Calu3 (cell line): ENCODE data around the gene GREB1L. TPM values are rescaled to one million over a fixed set of nuclear protein-coding genes. Genes with fewer than 3 reads are reported as not detected.

Experiments
- BruUV-seq: library from RNA; stranded (reverse); fragments of 400-500 nt; replicated peaks from 2 replicates; lab custom pipeline; 2021; lab: Mats Ljungman, UMichigan
- CTCF ChIA-PET: fragments of 300-600 bp; sonication (Branson Sonifier 250); formaldehyde crosslinking; loops from one replicate; lab custom pipeline; 2022; ENCODE audit warnings: antibody characterized with exemption; lab: Charles Lee
- DNase-seq: peaks from one replicate; pipeline ENCODE4 v3.0.0; 2022
- H3K27ac Mint-ChIP-seq: one replicate; pipeline ENCODE4 v1.8.0; 2022; ENCODE audit warnings: mixed read lengths; ENCODE audit not compliant: unreplicated experiment
- H3K27me3 Mint-ChIP-seq: one replicate; pipeline ENCODE4 v1.8.0; 2022; ENCODE audit warnings: mixed read lengths; ENCODE audit not compliant: unreplicated experiment
- H3K36me3 Mint-ChIP-seq: one replicate; pipeline ENCODE4 v1.8.0; 2022; ENCODE audit warnings: mild to moderate bottlenecking, moderate library complexity, mixed read lengths; ENCODE audit not compliant: insufficient read depth, unreplicated experiment
- H3K4me1 Mint-ChIP-seq: one replicate; pipeline ENCODE4 v1.8.0; 2022; ENCODE audit warnings: mild to moderate bottlenecking, low read depth, mixed read lengths; ENCODE audit not compliant: unreplicated experiment
- H3K4me3 Mint-ChIP-seq: one replicate; pipeline ENCODE4 v1.8.0; 2022; ENCODE audit warnings: mild to moderate bottlenecking, low read depth, moderate library complexity, mixed read lengths; ENCODE audit not compliant: unreplicated experiment
- H3K9me3 Mint-ChIP-seq: one replicate; pipeline ENCODE4 v1.8.0; 2022; ENCODE audit warnings: low read depth, mixed read lengths; ENCODE audit not compliant: unreplicated experiment
- intact Hi-C: fragments of 100-400 bp; cut with micrococcal nuclease; formaldehyde crosslinking; loops from one replicate; pipeline ENCODE4 v1.10.0; 2022; ENCODE audit not compliant: unreplicated experiment
- total RNA-seq: library from RNA; stranded (reverse); gene quantifications from 2 replicates; pipeline ENCODE4 v1.2.3, GENCODE V29; 2022
- TF ChIP-seq, protein P1 (sequence below): fragments of 200-600 bp; IDR thresholded peaks from one replicate; pipeline ENCODE4 v1.8.0; 2022; ENCODE audit warnings: antibody characterized with exemption; ENCODE audit not compliant: unreplicated experiment

GREB1L gene
- total RNA-seq, 1 experiment from 2014 or later = 3.8 TPM

- TF ChIP-seq, protein P1, sequence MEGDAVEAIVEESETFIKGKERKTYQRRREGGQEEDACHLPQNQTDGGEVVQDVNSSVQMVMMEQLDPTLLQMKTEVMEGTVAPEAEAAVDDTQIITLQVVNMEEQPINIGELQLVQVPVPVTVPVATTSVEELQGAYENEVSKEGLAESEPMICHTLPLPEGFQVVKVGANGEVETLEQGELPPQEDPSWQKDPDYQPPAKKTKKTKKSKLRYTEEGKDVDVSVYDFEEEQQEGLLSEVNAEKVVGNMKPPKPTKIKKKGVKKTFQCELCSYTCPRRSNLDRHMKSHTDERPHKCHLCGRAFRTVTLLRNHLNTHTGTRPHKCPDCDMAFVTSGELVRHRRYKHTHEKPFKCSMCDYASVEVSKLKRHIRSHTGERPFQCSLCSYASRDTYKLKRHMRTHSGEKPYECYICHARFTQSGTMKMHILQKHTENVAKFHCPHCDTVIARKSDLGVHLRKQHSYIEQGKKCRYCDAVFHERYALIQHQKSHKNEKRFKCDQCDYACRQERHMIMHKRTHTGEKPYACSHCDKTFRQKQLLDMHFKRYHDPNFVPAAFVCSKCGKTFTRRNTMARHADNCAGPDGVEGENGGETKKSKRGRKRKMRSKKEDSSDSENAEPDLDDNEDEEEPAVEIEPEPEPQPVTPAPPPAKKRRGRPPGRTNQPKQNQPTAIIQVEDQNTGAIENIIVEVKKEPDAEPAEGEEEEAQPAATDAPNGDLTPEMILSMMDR = no peak
- no peak for DNase-seq
- Mint-ChIP-seq H3K27me3 (no peaks in the 10 kb centered on the region), H3K36me3 (no peaks in the 10 kb centered on the region), H3K9me3 (no peaks in the 10 kb centered on the region), H3K4me1 (peaks cover 17% of the 10 kb centered on the region), H3K27ac (no peak overlapping the region), H3K4me3 (no peak overlapping the region)
- CTCF ChIA-PET = no interaction called here
- BruUV-seq = no TSS peak
- intact Hi-C loops = loop anchor here (10.0 kb wide), 2 partner anchors 55 to 105 kb away; no protein-coding TSS in a partner anchor
Observed at GRCh38 chr18:21269349-21269748, 27.3 kb downstream of the GREB1L start.

DNA sequence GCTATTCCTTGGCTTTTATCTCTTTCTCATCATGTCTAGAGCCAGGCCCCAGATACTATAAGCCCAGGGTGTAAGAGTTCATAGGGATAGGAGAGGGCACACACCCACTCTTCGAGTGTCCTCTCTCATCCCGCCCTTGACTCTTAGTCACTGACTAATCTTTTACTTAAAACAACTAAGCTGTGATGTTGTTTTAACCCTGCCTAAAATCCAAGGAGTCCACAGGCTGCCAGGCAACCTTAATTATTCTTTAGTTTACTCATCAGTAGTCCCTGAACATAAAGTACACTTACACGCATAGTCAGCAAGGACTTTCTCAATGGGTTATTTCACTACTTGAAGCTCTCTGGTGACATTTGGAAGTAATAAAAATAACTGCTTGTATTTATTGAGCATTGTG, 28.4 kb downstream of the GREB1L start:
- H3K4me1 Mint-ChIP-seq = peaks cover 17% of the 10 kb centered on the region
- no peaks in the 10 kb centered on the region for H3K9me3 Mint-ChIP-seq
- no peaks in the 10 kb centered on the region for H3K27me3 Mint-ChIP-seq
- no peak for DNase-seq
- no peak overlapping the region for H3K27ac Mint-ChIP-seq
- BruUV-seq = no TSS peak
- TF ChIP-seq, protein P1 = no peak
- H3K4me3 Mint-ChIP-seq = no peak overlapping the region
- H3K36me3 Mint-ChIP-seq = no peaks in the 10 kb centered on the region
- CTCF ChIA-PET = no interaction called here
- intact Hi-C loops = no loop called here

GRCh38 chr18:21272016-21272579, 30.1 kb downstream of the GREB1L start:
- DNase-seq = no peak
- CTCF ChIA-PET = no interaction called here
- TF ChIP-seq, protein P1 = no peak
- H3K4me1 Mint-ChIP-seq = peaks cover 17% of the 10 kb centered on the region
- H3K9me3 Mint-ChIP-seq = no peaks in the 10 kb centered on the region
- H3K27me3 Mint-ChIP-seq = no peaks in the 10 kb centered on the region
- H3K4me3 Mint-ChIP-seq = no peak overlapping the region
- no TSS peak for BruUV-seq
- H3K36me3 Mint-ChIP-seq = no peaks in the 10 kb centered on the region
- no peak overlapping the region for H3K27ac Mint-ChIP-seq
- intact Hi-C loops = no loop called here

DNA sequence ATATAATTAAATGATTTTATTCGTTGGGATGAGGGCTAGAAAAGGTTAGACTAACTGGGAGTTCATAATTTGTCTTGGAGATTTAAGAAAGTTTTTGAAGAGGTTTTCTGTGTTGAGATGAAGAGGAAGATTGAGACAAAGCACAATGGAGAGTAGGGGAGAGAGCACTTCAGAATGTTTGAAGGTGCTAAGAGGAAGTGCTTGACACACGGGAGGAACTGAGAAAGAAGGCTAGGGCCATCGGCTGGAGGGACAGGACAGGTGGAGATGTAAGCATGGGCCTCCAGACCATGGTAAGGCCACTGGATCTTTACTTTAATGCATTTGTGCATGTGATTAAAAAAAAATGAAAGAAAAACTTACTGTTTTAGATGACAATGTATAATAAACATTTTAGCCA, 31.5 kb downstream of the GREB1L start:
- no peak overlapping the region for H3K4me3 Mint-ChIP-seq
- CTCF ChIA-PET = no interaction called here
- intact Hi-C loops = no loop called here
- TF ChIP-seq, protein P1 = no peak
- H3K4me1 Mint-ChIP-seq = peaks cover 8% of the 10 kb centered on the region
- H3K36me3 Mint-ChIP-seq = no peaks in the 10 kb centered on the region
- no peak overlapping the region for H3K27ac Mint-ChIP-seq
- no peaks in the 10 kb centered on the region for H3K9me3 Mint-ChIP-seq
- H3K27me3 Mint-ChIP-seq = no peaks in the 10 kb centered on the region
- BruUV-seq = no TSS peak
- DNase-seq = no peak
